ENCODE measurements around the gene MR1. TPM values are rescaled to one million over a fixed set of nuclear protein-coding genes. Genes with fewer than 3 reads are reported as not detected.
A peak's percentile ranks its signal among the peaks of the same experiment; 100 is the strongest.

MR1 gene
- total and polyA plus RNA-seq, 9 of the 15 experiments (the other 6 are each of a cell fraction or from before 2014, with no cell fraction given), result 9.7 to 21.7 (median 15.6) TPM

- TF ChIP-seq MEF2A (IDR thresholded peaks at IDR 0.05; ENCODE audit: control insufficient read depth, low read depth, low read length), result no peak
- TF ChIP-seq KLF6 (CRISPR knock-in tag; IDR thresholded peaks at IDR 0.05; ENCODE audit: borderline replicate concordance), result peak; percentile 34; the same call in 1 of the 2 replicates
- TF ChIP-seq ZFP36 (IDR thresholded peaks at IDR 0.05; ENCODE audit: low read depth, low read length, partially characterized antibody), result peak; percentile 21
- no peak for TF ChIP-seq ZNF165 (CRISPR knock-in tag; IDR thresholded peaks at IDR 0.05; ENCODE audit: borderline replicate concordance)
- no peak; the same call in 1 of the 2 replicates for TF ChIP-seq XRCC5 (IDR thresholded peaks at IDR 0.05; ENCODE audit: low read depth, low read length)
- no peak for TF ChIP-seq FUS (optimal IDR thresholded peaks at IDR 0.05; ENCODE audit: low read depth, low read length)
- peak; percentile 81 to 91; a peak in 3 of 4 replicates for TF ChIP-seq UBTF (IDR thresholded peaks at IDR 0.05; ENCODE audit: borderline replicate concordance in 1 of 2, low read depth in 2 of 2, low read length in 2 of 2)
- TF ChIP-seq NFYB (IDR thresholded peaks at IDR 0.05; ENCODE audit: extremely low read depth, insufficient read length), result peak; percentile 82
- peak; percentile 94 for TF ChIP-seq TAF7 (tag; IDR thresholded peaks at IDR 0.05)
- TF ChIP-seq PHF20 (IDR thresholded peaks at IDR 0.05; ENCODE audit: partially characterized antibody), result peak; percentile 46
- TF ChIP-seq ZNF24 (IDR thresholded peaks at IDR 0.05), result peak; percentile 29; the same call in 1 of the 2 replicates
- TF ChIP-seq MXD1 (CRISPR knock-in tag; IDR thresholded peaks at IDR 0.05; ENCODE audit: borderline replicate concordance, poor library complexity, severe bottlenecking), result no peak
- TF ChIP-seq FOXJ3 (CRISPR knock-in tag; IDR thresholded peaks at IDR 0.05), result no peak
- TF ChIP-seq ZNF280B (CRISPR knock-in tag; IDR thresholded peaks at IDR 0.05), result no peak
- TF ChIP-seq SAFB2 (IDR thresholded peaks at IDR 0.05; ENCODE audit: borderline replicate concordance, low read depth, low read length, severe bottlenecking), result no peak
- peak; percentile 21; the same call in 1 of the 2 replicates for TF ChIP-seq ZBTB33 (CRISPR knock-in tag; IDR thresholded peaks at IDR 0.05)
These were observed 54.6 kb downstream of the MR1 start, which contains the start of gene IER5 (continued) for GRCh38 chr1:181088079-181089016.
